Measurements from ENCODE around the gene RADIL.

The RADIL gene

GRCh38 chr7:4883372-4884144 lies at the start of gene RADIL:
Gene RADIL, minus strand, starts transcription at chr7:4883716. Its CDS starts 5,577 bp downstream, at chr7:4878139.
- peak; percentile 81 for DNase-seq (ENCODE audit: low read depth, low spot score)
- H3K36me3 ChIP-seq (ENCODE audit: insufficient read depth, low read length) = no peaks in the 10 kb centered on the region
- no peak within 1 kb of the TSS for H3K27ac ChIP-seq
- H3K9ac ChIP-seq (ENCODE audit: insufficient read length) = peak within 1 kb of the TSS; percentile 67
- H3K4me3 ChIP-seq = peak within 1 kb of the TSS; percentile 80
- H3K9me3 ChIP-seq (ENCODE audit: low read depth, low read length) = no peaks in the 10 kb centered on the region
- TF ChIP-seq POLR2AphosphoS5 (IDR thresholded peaks at IDR 0.05; ENCODE audit: borderline replicate concordance, low read depth, low read length) = no peak
- TF ChIP-seq FOXP2 (optimal IDR thresholded peaks at IDR 0.05; ENCODE audit: control extremely low read depth, extremely low read length, insufficient read depth) = peak; percentile 50
- TF ChIP-seq EZH2 (IDR thresholded peaks at IDR 0.05) = no peak

- TF ChIP-seq POLR2AphosphoS5 (IDR thresholded peaks at IDR 0.05; ENCODE audit: borderline replicate concordance, low read depth, low read length) (no peak), EZH2 (IDR thresholded peaks at IDR 0.05) (no peak), FOXP2 (optimal IDR thresholded peaks at IDR 0.05; ENCODE audit: control extremely low read depth, extremely low read length, insufficient read depth) (no peak)
- H3K9me3 ChIP-seq (ENCODE audit: low read depth, low read length) = no peaks in the 10 kb centered on the region
- no peak for DNase-seq (ENCODE audit: low read depth, low spot score)
- H3K4me3 ChIP-seq = no peak overlapping the region
- no peak overlapping the region for H3K27ac ChIP-seq
- H3K36me3 ChIP-seq (ENCODE audit: insufficient read depth, low read length) = no peaks in the 10 kb centered on the region
- H3K9ac ChIP-seq (ENCODE audit: insufficient read length) = no peak overlapping the region
Measured at GRCh38 chr7:4931943-4932342, 48.4 kb upstream of the RADIL start.

GRCh38 chr7:4929005-4929404 lies 45.5 kb upstream of the RADIL start:
- H3K9ac ChIP-seq (ENCODE audit: insufficient read length) = no peak overlapping the region
- DNase-seq (ENCODE audit: low read depth, low spot score) = no peak
- no peak overlapping the region for H3K4me3 ChIP-seq
- TF ChIP-seq FOXP2 (optimal IDR thresholded peaks at IDR 0.05; ENCODE audit: control extremely low read depth, extremely low read length, insufficient read depth) (no peak), POLR2AphosphoS5 (IDR thresholded peaks at IDR 0.05; ENCODE audit: borderline replicate concordance, low read depth, low read length) (no peak), EZH2 (IDR thresholded peaks at IDR 0.05) (no peak)
- no peaks in the 10 kb centered on the region for H3K36me3 ChIP-seq (ENCODE audit: insufficient read depth, low read length)
- no peak overlapping the region for H3K27ac ChIP-seq
- no peaks in the 10 kb centered on the region for H3K9me3 ChIP-seq (ENCODE audit: low read depth, low read length)

- H3K27ac ChIP-seq = no peak overlapping the region
- no peaks in the 10 kb centered on the region for H3K36me3 ChIP-seq (ENCODE audit: insufficient read depth, low read length)
- DNase-seq (ENCODE audit: low read depth, low spot score) = no peak
- no peaks in the 10 kb centered on the region for H3K9me3 ChIP-seq (ENCODE audit: low read depth, low read length)
- no peak overlapping the region for H3K4me3 ChIP-seq
- no peak overlapping the region for H3K9ac ChIP-seq (ENCODE audit: insufficient read length)
- TF ChIP-seq POLR2AphosphoS5 (IDR thresholded peaks at IDR 0.05; ENCODE audit: borderline replicate concordance, low read depth, low read length) (no peak), FOXP2 (optimal IDR thresholded peaks at IDR 0.05; ENCODE audit: control extremely low read depth, extremely low read length, insufficient read depth) (no peak), EZH2 (IDR thresholded peaks at IDR 0.05) (no peak)
Measured at GRCh38 chr7:4928445-4928844, 44.9 kb upstream of the RADIL start.

GRCh38 chr7:4919969-4920766 lies 36.7 kb upstream of the RADIL start:
- Histone ChIP-seq H3K9ac (ENCODE audit: insufficient read length) (no peak overlapping the region), H3K36me3 (ENCODE audit: insufficient read depth, low read length) (no peaks in the 10 kb centered on the region), H3K4me3 (no peak overlapping the region), H3K9me3 (ENCODE audit: low read depth, low read length) (no peaks in the 10 kb centered on the region), H3K27ac (no peak overlapping the region)
- DNase-seq (ENCODE audit: low read depth, low spot score) = no peak
- no peak for TF ChIP-seq EZH2 (IDR thresholded peaks at IDR 0.05)
- TF ChIP-seq FOXP2 (optimal IDR thresholded peaks at IDR 0.05; ENCODE audit: control extremely low read depth, extremely low read length, insufficient read depth) = no peak
- no peak for TF ChIP-seq POLR2AphosphoS5 (IDR thresholded peaks at IDR 0.05; ENCODE audit: borderline replicate concordance, low read depth, low read length)

- no peak for DNase-seq (ENCODE audit: low read depth, low spot score)
- H3K4me3 ChIP-seq = no peak overlapping the region
- H3K9ac ChIP-seq (ENCODE audit: insufficient read length) = no peak overlapping the region
- H3K27ac ChIP-seq = no peak overlapping the region
- no peaks in the 10 kb centered on the region for H3K9me3 ChIP-seq (ENCODE audit: low read depth, low read length)
- no peaks in the 10 kb centered on the region for H3K36me3 ChIP-seq (ENCODE audit: insufficient read depth, low read length)
- TF ChIP-seq POLR2AphosphoS5 (IDR thresholded peaks at IDR 0.05; ENCODE audit: borderline replicate concordance, low read depth, low read length) (no peak), EZH2 (IDR thresholded peaks at IDR 0.05) (no peak), FOXP2 (optimal IDR thresholded peaks at IDR 0.05; ENCODE audit: control extremely low read depth, extremely low read length, insufficient read depth) (no peak)
Measured at GRCh38 chr7:4916113-4916512, 32.6 kb upstream of the RADIL start.

- no peak overlapping the region for H3K4me3 ChIP-seq
- H3K9me3 ChIP-seq (ENCODE audit: low read depth, low read length) = no peaks in the 10 kb centered on the region
- H3K36me3 ChIP-seq (ENCODE audit: insufficient read depth, low read length) = no peaks in the 10 kb centered on the region
- no peak for TF ChIP-seq FOXP2 (optimal IDR thresholded peaks at IDR 0.05; ENCODE audit: control extremely low read depth, extremely low read length, insufficient read depth)
- no peak for TF ChIP-seq POLR2AphosphoS5 (IDR thresholded peaks at IDR 0.05; ENCODE audit: borderline replicate concordance, low read depth, low read length)
- TF ChIP-seq EZH2 (IDR thresholded peaks at IDR 0.05) = no peak
- no peak overlapping the region for H3K27ac ChIP-seq
- H3K9ac ChIP-seq (ENCODE audit: insufficient read length) = no peak overlapping the region
- DNase-seq (ENCODE audit: low read depth, low spot score) = no peak
Measured at GRCh38 chr7:4911111-4911828, 27.8 kb upstream of the RADIL start.

GRCh38 chr7:4906682-4907081 lies 23.2 kb upstream of the RADIL start:
- no peaks in the 10 kb centered on the region for H3K9me3 ChIP-seq (ENCODE audit: low read depth, low read length)
- no peak overlapping the region for H3K27ac ChIP-seq
- H3K9ac ChIP-seq (ENCODE audit: insufficient read length) = no peak overlapping the region
- no peak for DNase-seq (ENCODE audit: low read depth, low spot score)
- no peaks in the 10 kb centered on the region for H3K36me3 ChIP-seq (ENCODE audit: insufficient read depth, low read length)
- TF ChIP-seq FOXP2 (optimal IDR thresholded peaks at IDR 0.05; ENCODE audit: control extremely low read depth, extremely low read length, insufficient read depth) = no peak
- TF ChIP-seq POLR2AphosphoS5 (IDR thresholded peaks at IDR 0.05; ENCODE audit: borderline replicate concordance, low read depth, low read length) = no peak
- TF ChIP-seq EZH2 (IDR thresholded peaks at IDR 0.05) = no peak
- no peak overlapping the region for H3K4me3 ChIP-seq

Data from SK-N-MC (cell line).